ENCODE measurements around the gene BIK.

Gene BIK

GRCh38 chr22:43110444-43110926, at the start of gene BIK:
BIK (plus strand) TSS chr22:43110750; CDS start chr22:43124023, 13,273 bp downstream.
- in situ Hi-C loops (cut with HindIII; ENCODE audit: low sequenced_read_pairs): no loop called here
- DNase-seq (ENCODE audit: low read depth, low spot score): no peak
- TF ChIP-seq CTCF (IDR thresholded peaks at IDR 0.05; ENCODE audit: low read depth, low read length): peak; percentile 8
- peak within 1 kb of the TSS; percentile 24 for H3K4me3 ChIP-seq (ENCODE audit: low read depth, low read length)

- DNase-seq (ENCODE audit: low read depth, low spot score): no peak
- no peak overlapping the region for H3K4me3 ChIP-seq (ENCODE audit: low read depth, low read length)
- no peak for TF ChIP-seq CTCF (IDR thresholded peaks at IDR 0.05; ENCODE audit: low read depth, low read length)
- in situ Hi-C loops (cut with HindIII; ENCODE audit: low sequenced_read_pairs): no loop called here
Measured at GRCh38 chr22:43066134-43066533, 44.4 kb upstream of the BIK start.

GRCh38 chr22:43066844-43067385, 43.6 kb upstream of the BIK start:
- no peak for TF ChIP-seq CTCF (IDR thresholded peaks at IDR 0.05; ENCODE audit: low read depth, low read length)
- no peak overlapping the region for H3K4me3 ChIP-seq (ENCODE audit: low read depth, low read length)
- DNase-seq (ENCODE audit: low read depth, low spot score): peak; percentile 71
- in situ Hi-C loops (cut with HindIII; ENCODE audit: low sequenced_read_pairs): no loop called here

GRCh38 chr22:43077121-43077877, 33.3 kb upstream of the BIK start:
- H3K4me3 ChIP-seq (ENCODE audit: low read depth, low read length): no peak overlapping the region
- in situ Hi-C loops (cut with HindIII; ENCODE audit: low sequenced_read_pairs): no loop called here
- TF ChIP-seq CTCF (IDR thresholded peaks at IDR 0.05; ENCODE audit: low read depth, low read length): no peak
- no peak for DNase-seq (ENCODE audit: low read depth, low spot score)

DNA sequence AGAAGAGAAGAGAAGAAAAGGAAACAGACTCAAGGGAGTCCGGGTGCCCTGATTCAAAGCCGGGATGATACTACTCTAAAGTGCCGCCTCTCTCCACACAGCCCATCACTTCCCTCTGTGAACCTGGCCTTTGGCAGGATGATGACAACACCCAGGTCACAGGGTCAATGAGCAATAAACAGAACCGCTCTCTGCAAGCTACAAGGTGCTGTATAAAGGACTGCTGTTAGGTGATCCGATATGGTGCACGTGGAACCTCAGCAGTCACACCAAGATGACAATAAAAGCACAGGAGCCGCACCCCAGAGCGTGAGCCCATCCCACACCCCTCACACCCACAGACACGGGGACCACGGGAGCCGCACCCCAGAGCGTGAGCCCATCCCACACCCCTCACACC, 32.0 kb upstream of the BIK start:
- TF ChIP-seq CTCF (IDR thresholded peaks at IDR 0.05; ENCODE audit: low read depth, low read length): no peak
- H3K4me3 ChIP-seq (ENCODE audit: low read depth, low read length): no peak overlapping the region
- in situ Hi-C loops (cut with HindIII; ENCODE audit: low sequenced_read_pairs): no loop called here
- no peak for DNase-seq (ENCODE audit: low read depth, low spot score)

- no peak for TF ChIP-seq CTCF (IDR thresholded peaks at IDR 0.05; ENCODE audit: low read depth, low read length)
- H3K4me3 ChIP-seq (ENCODE audit: low read depth, low read length): no peak overlapping the region
- in situ Hi-C loops (cut with HindIII; ENCODE audit: low sequenced_read_pairs): no loop called here
- no peak for DNase-seq (ENCODE audit: low read depth, low spot score)
Measured at GRCh38 chr22:43079742-43080141, 30.8 kb upstream of the BIK start.
